ENCODE results near the gene TTC34.

The TTC34 gene

DNA sequence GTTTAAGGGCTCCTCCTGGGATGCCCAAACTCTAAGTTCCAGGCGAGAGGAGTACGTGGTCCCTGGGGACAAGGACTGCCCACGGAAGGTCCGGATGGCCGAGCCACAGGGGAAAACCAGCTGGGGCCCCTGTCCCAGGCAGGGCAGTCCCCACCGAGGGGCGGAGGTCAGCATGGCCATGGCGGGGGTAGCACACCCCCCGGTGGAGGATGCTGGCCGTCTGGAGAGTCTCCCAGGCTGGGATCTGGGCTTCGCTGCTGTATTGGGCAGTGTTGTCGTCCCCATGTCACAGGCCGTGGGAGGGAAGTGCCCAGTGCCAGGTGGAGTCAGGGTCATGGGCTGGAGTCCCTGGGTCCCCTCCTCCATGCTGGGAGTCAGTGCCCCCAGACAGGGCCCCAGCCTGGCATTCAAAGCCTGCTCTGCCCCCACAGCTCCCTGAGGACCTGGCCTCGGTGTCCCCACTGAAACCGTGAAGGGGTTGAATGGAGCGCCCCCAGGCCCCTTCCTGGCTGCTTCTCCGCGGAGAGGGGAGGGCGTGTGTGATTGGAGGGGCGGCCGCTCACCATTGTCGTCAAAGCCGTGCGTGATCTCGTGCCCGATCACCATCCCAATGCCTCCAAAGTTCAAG lies 208.1 kb downstream of the TTC34 start:
- Histone ChIP-seq H3K9me3 (no peaks in the 10 kb centered on the region), H3K27ac (peak overlapping the region; percentile 61), H3K4me3 (ENCODE audit: low read depth in 1 of 2, low read length in 1 of 2) (no peak overlapping the region), H3K27me3 (peaks cover 38% of the 10 kb centered on the region), H3K36me3 (no peaks in the 10 kb centered on the region), H3K4me1 (ENCODE audit: control insufficient read depth in 1 of 2, insufficient read depth in 1 of 2, low read depth in 1 of 2, low read length in 1 of 2) (peaks cover 0 to 11% of the 10 kb centered on the region in 2 experiments)
- TF ChIP-seq, protein P1, sequence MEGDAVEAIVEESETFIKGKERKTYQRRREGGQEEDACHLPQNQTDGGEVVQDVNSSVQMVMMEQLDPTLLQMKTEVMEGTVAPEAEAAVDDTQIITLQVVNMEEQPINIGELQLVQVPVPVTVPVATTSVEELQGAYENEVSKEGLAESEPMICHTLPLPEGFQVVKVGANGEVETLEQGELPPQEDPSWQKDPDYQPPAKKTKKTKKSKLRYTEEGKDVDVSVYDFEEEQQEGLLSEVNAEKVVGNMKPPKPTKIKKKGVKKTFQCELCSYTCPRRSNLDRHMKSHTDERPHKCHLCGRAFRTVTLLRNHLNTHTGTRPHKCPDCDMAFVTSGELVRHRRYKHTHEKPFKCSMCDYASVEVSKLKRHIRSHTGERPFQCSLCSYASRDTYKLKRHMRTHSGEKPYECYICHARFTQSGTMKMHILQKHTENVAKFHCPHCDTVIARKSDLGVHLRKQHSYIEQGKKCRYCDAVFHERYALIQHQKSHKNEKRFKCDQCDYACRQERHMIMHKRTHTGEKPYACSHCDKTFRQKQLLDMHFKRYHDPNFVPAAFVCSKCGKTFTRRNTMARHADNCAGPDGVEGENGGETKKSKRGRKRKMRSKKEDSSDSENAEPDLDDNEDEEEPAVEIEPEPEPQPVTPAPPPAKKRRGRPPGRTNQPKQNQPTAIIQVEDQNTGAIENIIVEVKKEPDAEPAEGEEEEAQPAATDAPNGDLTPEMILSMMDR (IDR thresholded peaks at IDR 0.05): no peak

DNA sequence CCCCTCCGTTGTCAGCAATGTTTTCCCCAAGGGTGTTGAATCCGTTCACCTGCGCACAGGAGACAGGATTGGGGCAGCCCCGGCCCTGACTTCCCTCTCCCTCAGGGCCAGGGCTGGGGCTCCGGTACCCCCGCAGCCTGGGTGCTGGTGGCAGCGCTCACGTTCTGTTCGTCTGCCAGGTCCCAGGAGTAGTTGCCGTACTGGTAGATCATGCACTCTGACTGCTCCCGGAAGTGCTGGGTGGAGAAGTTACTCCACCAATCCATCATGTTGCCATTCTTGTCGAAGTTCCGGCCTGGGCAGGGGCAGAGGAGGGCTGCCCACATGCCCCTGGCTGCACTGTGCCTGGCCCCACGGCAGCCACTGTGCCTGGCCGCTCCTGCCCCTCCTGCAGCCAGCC lies 208.8 kb downstream of the TTC34 start:
- Histone ChIP-seq H3K4me3 (ENCODE audit: low read depth in 1 of 2, low read length in 1 of 2) (no peak overlapping the region), H3K9me3 (no peaks in the 10 kb centered on the region)

GRCh38 chr1:2591581-2592261 lies 209.8 kb downstream of the TTC34 start:
- TF ChIP-seq, protein P1 (IDR thresholded peaks at IDR 0.05): no peak
- no peaks in the 10 kb centered on the region for H3K36me3 ChIP-seq
- no peak overlapping the region for H3K4me3 ChIP-seq (ENCODE audit: low read depth in 1 of 2, low read length in 1 of 2)
- no peak overlapping the region for H3K27ac ChIP-seq
- peaks cover 7 to 21% of the 10 kb centered on the region in 2 experiments for H3K4me1 ChIP-seq (ENCODE audit: control insufficient read depth in 1 of 2, insufficient read depth in 1 of 2, low read depth in 1 of 2, low read length in 1 of 2)
- peaks cover 44% of the 10 kb centered on the region for H3K27me3 ChIP-seq
- H3K9me3 ChIP-seq: no peaks in the 10 kb centered on the region

More for the DNA sequence above, 208.8 kb downstream of the TTC34 start:
- H3K27me3 ChIP-seq: peaks cover 38% of the 10 kb centered on the region
- TF ChIP-seq, protein P1 (IDR thresholded peaks at IDR 0.05): no peak
- H3K36me3 ChIP-seq: no peaks in the 10 kb centered on the region
- peak overlapping the region; percentile 61 for H3K27ac ChIP-seq
- H3K4me1 ChIP-seq (ENCODE audit: control insufficient read depth in 1 of 2, insufficient read depth in 1 of 2, low read depth in 1 of 2, low read length in 1 of 2): peaks cover 0 to 12% of the 10 kb centered on the region in 2 experiments

DNA sequence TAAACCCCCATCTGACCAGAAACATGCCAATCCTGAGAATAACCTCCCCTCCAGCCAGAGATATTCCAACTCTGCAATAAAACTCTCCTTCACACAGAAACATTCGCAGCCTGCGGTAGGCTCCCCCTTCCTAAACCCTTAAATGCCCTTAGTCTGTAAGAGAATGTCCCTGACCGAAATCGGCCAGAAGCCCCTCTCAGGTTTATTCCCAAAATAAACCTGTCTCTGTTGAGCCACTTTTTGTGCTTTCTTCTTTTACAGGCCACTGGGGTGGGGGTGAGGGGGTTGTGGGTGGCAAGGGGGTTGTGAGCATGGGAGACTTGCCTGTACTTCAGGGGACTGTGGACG lies 210.3 kb downstream of the TTC34 start:
- no peak overlapping the region for H3K4me3 ChIP-seq (ENCODE audit: low read depth in 1 of 2, low read length in 1 of 2)
- TF ChIP-seq, protein P1 (IDR thresholded peaks at IDR 0.05): no peak
- H3K9me3 ChIP-seq: no peaks in the 10 kb centered on the region

GRCh38 chr1:2590233-2591141 lies 211.0 kb downstream of the TTC34 start:
- H3K4me1 ChIP-seq (ENCODE audit: control insufficient read depth in 1 of 2, insufficient read depth in 1 of 2, low read depth in 1 of 2, low read length in 1 of 2): peaks cover 10 to 28% of the 10 kb centered on the region in 2 experiments

More for the DNA sequence above, 210.3 kb downstream of the TTC34 start:
- Histone ChIP-seq H3K36me3 (no peaks in the 10 kb centered on the region), H3K4me1 (ENCODE audit: control insufficient read depth in 1 of 2, insufficient read depth in 1 of 2, low read depth in 1 of 2, low read length in 1 of 2) (peaks cover 7 to 22% of the 10 kb centered on the region in 2 experiments), H3K27ac (no peak overlapping the region), H3K27me3 (peaks cover 48% of the 10 kb centered on the region)

More at GRCh38 chr1:2590233-2591141, 211.0 kb downstream of the TTC34 start:
- Histone ChIP-seq H3K9me3 (no peaks in the 10 kb centered on the region), H3K4me3 (ENCODE audit: low read depth in 1 of 2, low read length in 1 of 2) (no peak overlapping the region), H3K27ac (no peak overlapping the region), H3K27me3 (peaks cover 48% of the 10 kb centered on the region), H3K36me3 (no peaks in the 10 kb centered on the region)
- TF ChIP-seq, protein P1 (IDR thresholded peaks at IDR 0.05): no peak

Measured in neutrophil (primary cell).